Stimulated activated CD8-positive, alpha-beta memory T cell treated with anti-CD3 and anti-CD28 coated beads, Interleukin-7, amount 100 ng/mL, for 4 hours (primary cell): ENCODE measurements around the gene TSPY10.
"Not testable (repeated sequence)": the region's sequence is repeated elsewhere in the genome, so short reads cannot be mapped to it uniquely, and the experiment has no call there.

Experiments
- DNase-seq, 2 donors: peaks; one replicate each; pipeline ENCODE4 v3.0.0-alpha.2; 2020; ENCODE audit warnings: low read depth in 2 of 2

The TSPY10 gene

DNA sequence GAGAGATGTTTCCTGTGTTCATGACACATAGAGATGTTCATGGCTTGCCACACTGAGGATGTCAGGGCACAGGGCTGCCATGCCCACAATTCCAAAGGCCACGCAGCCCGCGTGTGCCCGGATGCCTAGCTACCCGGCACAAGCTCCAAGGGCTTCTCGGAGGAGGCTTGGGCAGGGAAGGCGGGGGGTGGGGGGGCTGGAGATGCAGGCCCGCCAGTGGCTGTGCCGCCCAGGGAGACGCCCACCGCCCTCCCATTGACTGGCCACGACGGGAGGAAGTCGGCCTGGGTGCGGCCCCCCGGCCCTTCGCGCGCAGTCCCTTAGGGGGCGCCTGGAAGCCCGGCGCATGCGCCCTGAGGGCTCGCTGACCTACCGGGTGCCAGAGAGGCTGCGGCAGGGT is at the start of gene TSPY10:
Gene TSPY10, plus strand, starts transcription at position 301 of the 400 bp plus-strand sequence. Its CDS starts 46 bp downstream, at position 347.
- DNase-seq, result not testable (repeated sequence)

- DNase-seq, result not testable (repeated sequence)
Observed at GRCh38 chrY:9486967-9487366, 40.7 kb upstream of the TSPY10 start, which contains the start of gene TSPY9. TSS of gene TSPY9 (plus strand) at chrY:9487267. CDS start at chrY:9487313, 46 bp downstream.

DNA sequence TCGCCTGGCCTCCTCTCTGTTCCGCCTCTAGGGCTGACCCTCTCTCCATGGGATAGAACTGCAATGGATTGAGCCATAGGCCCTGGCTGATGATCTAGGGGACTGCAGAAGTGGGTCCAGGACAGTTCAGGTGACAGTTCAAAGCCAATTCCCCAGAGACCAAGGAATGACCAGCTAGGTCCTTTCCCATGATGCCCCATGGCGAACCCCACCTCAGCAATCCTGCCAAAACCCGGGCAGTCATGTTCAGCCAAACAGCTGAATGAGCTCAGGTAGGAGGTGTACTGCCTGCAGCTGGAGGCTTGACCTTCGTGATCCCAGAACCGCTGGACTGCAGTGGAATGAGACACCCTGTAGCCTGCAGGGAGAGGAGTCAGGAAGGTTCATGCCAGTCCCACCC is 23.3 kb upstream of the TSPY10 start:
- not testable (repeated sequence) for DNase-seq

- DNase-seq, result not testable (repeated sequence)
Observed at GRCh38 chrY:9516287-9516686, 11.4 kb upstream of the TSPY10 start.
